Uterus (tissue), 4 donors: ENCODE measurements around the gene RPS3. TPM values are rescaled to one million over a fixed set of nuclear protein-coding genes. Genes with fewer than 3 reads are reported as not detected.

Experiments used
- DNase-seq, 2 donors: peaks; one replicate each; pipeline ENCODE4 v3.0.0-alpha.2; 2019 to 2020
- H3K27ac ChIP-seq, 2 donors: fragments of 200-600 bp; sonication (generic); 1 replicate in 1 of 2; 2 replicates in 1 of 2; pipeline ENCODE4 v1.5.1; 2016 to 2018
- H3K27me3 ChIP-seq, 2 donors: fragments of 200-600 bp; sonication (generic); one replicate each; pipeline ENCODE4 v1.5.1; 2018 to 2019; ENCODE audit warnings: control low read depth in 1 of 2
- H3K36me3 ChIP-seq, 2 donors: fragments of 200-600 bp; sonication (generic); one replicate each; pipeline ENCODE4 v1.5.1; 2019; ENCODE audit warnings: control low read depth in 1 of 2
- H3K4me1 ChIP-seq, 2 donors: fragments of 200-600 bp; sonication (generic); one replicate each; pipeline ENCODE4 v1.5.1; 2018 to 2019; ENCODE audit warnings: control low read depth in 1 of 2
- H3K4me3 ChIP-seq, 2 donors: fragments of 200-600 bp; sonication (generic); 1 replicate in 1 of 2; 2 replicates in 1 of 2; pipeline ENCODE4 v1.5.1; 2018 to 2019; ENCODE audit warnings: mild to moderate bottlenecking in 1 of 2
- H3K9me3 ChIP-seq, 2 donors: fragments of 200-600 bp; sonication (generic); one replicate each; pipeline ENCODE4 v1.5.1; 2019; ENCODE audit warnings: control low read depth in 1 of 2
- CTCF ChIP-seq, 4 experiments: fragments of 200-600 bp in 2 of 4; fragments of 450-650 bp in 2 of 4; sonication (generic) in 2 of 4; IDR thresholded peaks; one replicate each; pipeline ENCODE4 v1.5.1; 2016 to 2019; ENCODE audit warnings: antibody characterized with exemption in 4 of 4, mild to moderate bottlenecking in 2 of 4, moderate library complexity in 1 of 4
- POLR2A ChIP-seq, 2 donors: fragments of 450-650 bp; IDR thresholded peaks; one replicate each; pipeline ENCODE4 v1.6.1; 2016; ENCODE audit warnings: antibody characterized with exemption in 2 of 2, mild to moderate bottlenecking in 1 of 2, moderate library complexity in 1 of 2
- intact Hi-C: fragments of 100-400 bp; cut with DNase I; formaldehyde crosslinking; loops from one replicate; pipeline ENCODE4 v1.15.1; 2023; ENCODE audit warnings: low total_unique reads
- total RNA-seq, 4 donors: library from RNA; depleted of rRNA in 3 of 4; stranded (reverse); fragments of >200 nt in 3 of 4; gene quantifications; one replicate each; pipeline versions ENCODE4 v1.1.0 to v1.2.4, GENCODE V29; 2014 to 2023
- donor health status: DM: yes; HTN: yes; CAD: no.

RPS3 gene
- 1,000 to 10,000 TPM; 1,322 to 4,168 (median 2,484) TPM for total RNA-seq

GRCh38 chr11:75399344-75400145, at the start of gene RPS3:
Gene RPS3, plus strand, starts transcription at chr11:75399518. Its CDS starts 30 bp downstream, at chr11:75399548.
- intact Hi-C loops, result no loop called here
- peak; percentile 95 for TF ChIP-seq POLR2A (IDR thresholded peaks at IDR 0.05)
- peak in 3 of 4 experiments; percentile 17 to 38 (median 30) for TF ChIP-seq CTCF (IDR thresholded peaks at IDR 0.05)
- H3K4me3 ChIP-seq, result peak within 1 kb of the TSS; percentile 56 to 66

GRCh38 chr11:75349521-75350116, 49.7 kb upstream of the RPS3 start:
- H3K9me3 ChIP-seq, result no peaks in the 10 kb centered on the region
- no peak overlapping the region for H3K4me3 ChIP-seq
- intact Hi-C loops, result no loop called here
- H3K27ac ChIP-seq, result peak overlapping the region; percentile 88 to 91
- no peak for DNase-seq
- no peaks in the 10 kb centered on the region for H3K27me3 ChIP-seq
- no peak for TF ChIP-seq CTCF (IDR thresholded peaks at IDR 0.05)
- no peak for TF ChIP-seq POLR2A (IDR thresholded peaks at IDR 0.05)
- H3K36me3 ChIP-seq, result no peaks in the 10 kb centered on the region
- peaks cover 11 to 15% of the 10 kb centered on the region in 2 donors for H3K4me1 ChIP-seq

More at GRCh38 chr11:75399344-75400145, at the start of gene RPS3:
- peak; percentile 87 to 92 for DNase-seq
- H3K36me3 ChIP-seq, result no peaks in the 10 kb centered on the region
- H3K4me1 ChIP-seq, result peaks cover 0 to 8% of the 10 kb centered on the region in 2 donors
- H3K27me3 ChIP-seq, result no peaks in the 10 kb centered on the region
- peak within 1 kb of the TSS; percentile 89 to 92 for H3K27ac ChIP-seq
- no peaks in the 10 kb centered on the region for H3K9me3 ChIP-seq

GRCh38 chr11:75350122-75350742, 49.1 kb upstream of the RPS3 start:
- intact Hi-C loops, result no loop called here
- no peaks in the 10 kb centered on the region for H3K36me3 ChIP-seq
- H3K4me1 ChIP-seq, result peaks cover 11 to 15% of the 10 kb centered on the region in 2 donors
- no peaks in the 10 kb centered on the region for H3K9me3 ChIP-seq
- H3K27ac ChIP-seq, result peak overlapping the region; percentile 88 to 91
- TF ChIP-seq POLR2A (IDR thresholded peaks at IDR 0.05) (no peak), CTCF (IDR thresholded peaks at IDR 0.05) (no peak)
- no peak for DNase-seq
- H3K27me3 ChIP-seq, result no peaks in the 10 kb centered on the region
- H3K4me3 ChIP-seq, result peak overlapping the region; percentile 45 to 76

GRCh38 chr11:75350743-75351540, 48.4 kb upstream of the RPS3 start:
- H3K27me3 ChIP-seq, result no peaks in the 10 kb centered on the region
- no peaks in the 10 kb centered on the region for H3K36me3 ChIP-seq
- H3K4me3 ChIP-seq, result peak overlapping the region; percentile 45 to 76
- TF ChIP-seq POLR2A (IDR thresholded peaks at IDR 0.05) (peak in 1 of 2 donors; percentile 12), CTCF (IDR thresholded peaks at IDR 0.05) (no peak)
- no peaks in the 10 kb centered on the region for H3K9me3 ChIP-seq
- H3K27ac ChIP-seq, result peak overlapping the region; percentile 88 to 91
- intact Hi-C loops, result no loop called here
- DNase-seq, result peak; percentile 34 to 45
- peaks cover 11 to 15% of the 10 kb centered on the region in 2 donors for H3K4me1 ChIP-seq
